Adipocyte (in vitro differentiated cells): ENCODE results near the gene ADPRHL1.
A peak's percentile ranks its signal among the peaks of the same experiment; 100 is the strongest.
"Not testable (repeated sequence)": the region's sequence is repeated elsewhere in the genome, so short reads cannot be mapped to it uniquely, and the experiment has no call there.

ENCODE experiments used
- DNase-seq: peaks from one replicate; pipeline ENCODE4 v3.0.0-alpha.2; 2015; ENCODE audit warnings: low read depth
- H3K27me3 ChIP-seq: replicated peaks from 2 replicates; pipeline ENCODE4 v1.7.0; 2013; ENCODE audit warnings: mild to moderate bottlenecking, low read length, moderate library complexity; ENCODE audit not compliant: control insufficient read depth, insufficient read depth
- H3K36me3 ChIP-seq: 2 replicates; pipeline ENCODE4 v1.7.0; 2013; ENCODE audit warnings: low read length, mild to moderate bottlenecking, moderate library complexity; ENCODE audit not compliant: control insufficient read depth, insufficient read depth, severe bottlenecking
- H3K4me1 ChIP-seq: 2 replicates; pipeline ENCODE4 v1.7.0; 2013; ENCODE audit warnings: mild to moderate bottlenecking, low read length, moderate library complexity; ENCODE audit not compliant: control insufficient read depth, insufficient read depth
- H3K4me3 ChIP-seq: 2 replicates; pipeline ENCODE4 v1.7.0; 2013; ENCODE audit warnings: mild to moderate bottlenecking, low read length, moderate library complexity
- H3K9ac ChIP-seq: 2 replicates; pipeline ENCODE4 v1.7.0; 2013; ENCODE audit warnings: mild to moderate bottlenecking, low read length, moderate library complexity
- H3K9me3 ChIP-seq: 2 replicates; pipeline ENCODE4 v1.7.0; 2013; ENCODE audit warnings: mild to moderate bottlenecking, low read length, moderate library complexity; ENCODE audit not compliant: control insufficient read depth

ADPRHL1 gene

GRCh38 chr13:113476811-113477210, 23.5 kb upstream of the ADPRHL1 start:
- H3K4me3 ChIP-seq = no peak overlapping the region
- no peaks in the 10 kb centered on the region for H3K27me3 ChIP-seq
- H3K4me1 ChIP-seq = no peaks in the 10 kb centered on the region
- DNase-seq = no peak
- H3K9ac ChIP-seq = no peak overlapping the region
- H3K36me3 ChIP-seq = peaks cover 59% of the 10 kb centered on the region
- no peaks in the 10 kb centered on the region for H3K9me3 ChIP-seq

- DNase-seq = no peak
- peaks cover 59% of the 10 kb centered on the region for H3K36me3 ChIP-seq
- H3K4me3 ChIP-seq = no peak overlapping the region
- H3K4me1 ChIP-seq = no peaks in the 10 kb centered on the region
- H3K9me3 ChIP-seq = no peaks in the 10 kb centered on the region
- H3K9ac ChIP-seq = no peak overlapping the region
- H3K27me3 ChIP-seq = no peaks in the 10 kb centered on the region
Measured at GRCh38 chr13:113475911-113476310, 22.6 kb upstream of the ADPRHL1 start.

- no peak for DNase-seq
- H3K27me3 ChIP-seq = no peaks in the 10 kb centered on the region
- H3K9ac ChIP-seq = no peak overlapping the region
- no peak overlapping the region for H3K4me3 ChIP-seq
- H3K9me3 ChIP-seq = no peaks in the 10 kb centered on the region
- no peaks in the 10 kb centered on the region for H3K4me1 ChIP-seq
- peaks cover 53% of the 10 kb centered on the region for H3K36me3 ChIP-seq
Measured at GRCh38 chr13:113475280-113475679, 22.0 kb upstream of the ADPRHL1 start.

DNA sequence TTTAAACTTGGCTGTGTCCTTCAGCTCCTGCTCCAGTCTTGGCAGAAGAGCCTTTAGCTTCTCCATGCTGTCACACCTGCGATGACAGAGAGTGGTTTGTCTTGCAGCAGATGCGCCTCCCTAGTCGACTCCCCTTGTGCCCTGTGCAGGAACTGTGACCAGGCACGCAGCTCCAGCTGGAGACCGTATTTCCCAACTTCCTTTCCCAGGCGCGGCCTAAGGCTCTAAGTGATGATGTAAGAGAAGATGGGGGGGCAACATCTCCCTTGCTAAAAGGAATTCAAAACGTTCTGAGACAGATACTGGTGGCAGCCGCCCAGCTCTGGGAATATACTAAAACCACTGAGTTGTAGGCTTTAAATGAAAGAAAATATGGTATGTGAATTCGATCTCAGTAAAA, 20.9 kb upstream of the ADPRHL1 start:
- H3K9me3 ChIP-seq = no peaks in the 10 kb centered on the region
- DNase-seq = peak; percentile 21
- peaks cover 43% of the 10 kb centered on the region for H3K36me3 ChIP-seq
- H3K9ac ChIP-seq = no peak overlapping the region
- H3K4me1 ChIP-seq = peaks cover 6% of the 10 kb centered on the region
- no peak overlapping the region for H3K4me3 ChIP-seq
- no peaks in the 10 kb centered on the region for H3K27me3 ChIP-seq

DNA sequence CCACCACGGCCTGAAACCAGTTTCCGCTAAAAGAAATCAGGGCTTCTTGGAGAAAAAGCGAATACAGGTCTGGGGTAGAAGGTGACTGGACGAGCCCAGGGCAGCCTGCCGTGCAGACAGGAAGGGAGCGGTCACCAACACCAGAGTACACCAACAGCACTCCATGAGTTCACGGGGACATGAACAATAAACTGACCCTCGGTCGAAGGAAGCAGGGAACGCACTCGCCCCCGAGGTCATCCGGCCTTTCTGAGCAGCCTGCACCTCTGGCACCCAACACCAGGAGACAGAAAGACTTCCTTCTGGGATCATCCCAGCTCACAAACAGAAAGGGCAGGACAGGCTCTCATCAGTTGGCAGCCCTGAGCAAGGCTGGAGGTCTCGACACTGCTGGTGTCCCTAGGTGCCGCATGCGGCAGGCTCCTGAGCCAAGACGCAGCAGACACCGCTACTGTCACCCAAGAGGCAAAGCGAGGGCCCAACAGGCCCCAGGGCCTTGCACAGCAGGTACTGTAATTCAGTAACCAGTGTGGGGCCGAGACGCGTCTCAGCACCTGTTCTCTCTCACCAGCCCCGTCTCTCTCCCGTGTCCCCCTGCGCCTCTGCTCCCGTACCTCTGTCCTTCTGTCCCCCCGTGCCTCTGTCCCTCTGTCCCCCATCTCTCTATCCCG, 19.2 kb upstream of the ADPRHL1 start:
- no peaks in the 10 kb centered on the region for H3K27me3 ChIP-seq
- peaks cover 34% of the 10 kb centered on the region for H3K36me3 ChIP-seq
- H3K9ac ChIP-seq = no peak overlapping the region
- no peak for DNase-seq
- H3K4me1 ChIP-seq = peaks cover 6% of the 10 kb centered on the region
- no peaks in the 10 kb centered on the region for H3K9me3 ChIP-seq
- H3K4me3 ChIP-seq = no peak overlapping the region

- H3K36me3 ChIP-seq = peaks cover 33% of the 10 kb centered on the region
Measured at GRCh38 chr13:113471844-113472243, 18.6 kb upstream of the ADPRHL1 start.

DNA sequence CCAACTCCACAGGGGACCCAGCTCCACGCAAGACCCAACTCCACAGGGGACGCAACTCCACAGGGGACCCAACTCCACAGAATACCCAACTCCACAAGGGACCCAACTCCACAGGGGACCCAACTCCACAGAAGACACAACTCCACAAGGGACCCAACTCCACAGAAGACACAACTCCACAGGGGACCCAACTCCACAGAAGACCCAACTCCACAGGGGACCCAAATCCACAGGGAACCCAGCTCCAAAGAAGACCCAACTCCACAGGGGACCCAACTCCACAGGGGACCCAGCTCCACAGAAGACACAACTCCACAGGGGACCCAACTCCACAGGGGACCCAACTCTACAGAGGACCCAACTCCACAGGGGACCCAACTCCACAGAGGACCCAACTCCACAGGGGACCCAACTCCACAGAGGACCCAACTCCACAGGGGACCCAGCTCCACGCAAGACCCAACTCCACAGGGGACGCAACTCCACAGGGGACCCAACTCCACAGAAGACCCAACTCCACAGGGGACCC, 17.4 kb upstream of the ADPRHL1 start:
- not testable (repeated sequence) for DNase-seq, H3K9ac ChIP-seq, H3K4me1 ChIP-seq, H3K9me3 ChIP-seq, H3K27me3 ChIP-seq, H3K4me3 ChIP-seq
- H3K36me3 ChIP-seq = peaks cover 28% of the 10 kb centered on the region

More at GRCh38 chr13:113471844-113472243, 18.6 kb upstream of the ADPRHL1 start:
- H3K4me1 ChIP-seq = peaks cover 6% of the 10 kb centered on the region
- DNase-seq = no peak
- H3K4me3 ChIP-seq = no peak overlapping the region
- no peaks in the 10 kb centered on the region for H3K9me3 ChIP-seq
- H3K27me3 ChIP-seq = no peaks in the 10 kb centered on the region
- no peak overlapping the region for H3K9ac ChIP-seq

DNA sequence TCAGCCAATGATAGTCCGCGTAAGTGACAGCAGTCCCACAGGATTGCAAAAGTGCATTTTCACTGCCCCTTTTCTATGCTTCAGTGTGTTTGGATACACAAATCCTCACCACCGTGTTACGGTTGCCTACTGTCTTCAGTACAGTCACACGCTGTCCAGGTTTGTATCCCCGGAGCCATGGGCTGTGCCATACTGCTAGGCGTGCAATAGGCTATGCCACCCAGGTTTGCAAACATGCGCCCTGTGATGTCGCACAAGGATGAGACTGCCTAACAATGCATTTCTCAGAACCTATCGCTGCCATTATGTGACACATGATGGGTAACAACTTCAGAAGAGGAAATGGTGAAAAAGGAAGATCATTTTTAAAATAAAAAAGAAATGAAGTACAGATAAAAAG, 16.8 kb upstream of the ADPRHL1 start:
- H3K27me3 ChIP-seq = no peaks in the 10 kb centered on the region
- H3K36me3 ChIP-seq = peaks cover 22% of the 10 kb centered on the region
- DNase-seq = no peak
- no peak overlapping the region for H3K4me3 ChIP-seq
- H3K9ac ChIP-seq = no peak overlapping the region
- no peaks in the 10 kb centered on the region for H3K9me3 ChIP-seq
- H3K4me1 ChIP-seq = peaks cover 6% of the 10 kb centered on the region

DNA sequence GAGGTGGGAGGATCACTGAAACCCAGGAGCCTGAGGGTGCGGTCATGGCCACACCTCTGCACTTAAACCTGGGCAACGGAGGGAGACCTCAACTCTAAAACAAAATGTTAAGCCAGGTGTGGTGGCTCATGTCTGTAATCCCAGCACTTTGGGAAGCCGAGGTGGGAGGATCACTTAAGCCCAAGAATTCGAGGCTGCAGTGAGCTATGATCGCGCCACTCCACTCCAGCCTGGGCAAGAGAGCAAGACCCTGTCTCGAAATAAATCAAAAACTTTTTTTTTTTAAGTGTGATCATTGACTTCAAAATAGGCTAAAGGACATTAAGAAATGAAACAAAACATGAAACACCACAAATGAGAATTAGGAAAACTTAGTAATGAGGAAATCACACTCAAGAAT, 16.3 kb upstream of the ADPRHL1 start:
- H3K4me1 ChIP-seq = peaks cover 6% of the 10 kb centered on the region
- H3K36me3 ChIP-seq = peaks cover 17% of the 10 kb centered on the region
- no peak for DNase-seq
- H3K9me3 ChIP-seq = no peaks in the 10 kb centered on the region
- no peaks in the 10 kb centered on the region for H3K27me3 ChIP-seq
- H3K9ac ChIP-seq = no peak overlapping the region
- H3K4me3 ChIP-seq = no peak overlapping the region

DNA sequence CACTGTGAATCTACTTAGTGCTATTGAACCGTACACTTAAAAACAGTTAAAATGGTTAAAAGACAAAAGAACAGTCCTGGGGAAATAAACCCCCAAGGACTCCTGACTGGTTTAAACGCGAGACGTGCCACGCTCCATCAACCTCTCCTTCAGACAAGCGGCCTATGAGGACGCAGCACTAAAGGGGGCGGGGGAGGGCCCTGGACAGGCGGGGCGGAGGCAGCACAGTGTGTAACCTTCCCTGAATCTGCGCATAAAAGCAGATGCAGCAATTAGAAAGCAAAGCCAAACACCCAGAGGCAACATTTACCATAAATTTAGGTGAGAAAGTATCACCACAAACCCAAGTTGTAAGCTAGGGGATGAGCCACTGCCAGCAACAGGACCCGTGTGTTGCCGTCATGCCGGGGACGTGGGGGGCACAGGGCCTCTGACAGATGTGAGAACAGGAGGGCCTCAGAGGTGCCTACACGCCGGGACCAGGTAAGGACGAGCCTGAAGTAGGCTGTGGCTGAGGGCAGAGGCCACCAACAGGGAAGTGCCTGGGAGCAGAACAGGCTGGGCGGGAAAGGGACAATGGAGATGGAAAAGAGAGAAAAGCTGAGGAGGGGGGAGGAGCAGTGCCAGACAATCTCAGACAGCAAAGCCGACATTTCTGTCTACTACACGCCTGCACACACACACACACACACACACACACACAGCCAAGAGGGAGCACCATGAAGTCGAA, 15.3 kb upstream of the ADPRHL1 start:
- H3K9me3 ChIP-seq = no peaks in the 10 kb centered on the region
- DNase-seq = no peak
- H3K36me3 ChIP-seq = peaks cover 17% of the 10 kb centered on the region

GRCh38 chr13:113468029-113468428, 14.7 kb upstream of the ADPRHL1 start:
- no peak for DNase-seq
- Histone ChIP-seq H3K9ac (no peak overlapping the region), H3K4me1 (peaks cover 6% of the 10 kb centered on the region), H3K36me3 (peaks cover 13% of the 10 kb centered on the region), H3K9me3 (no peaks in the 10 kb centered on the region), H3K4me3 (no peak overlapping the region), H3K27me3 (no peaks in the 10 kb centered on the region)

More for the DNA sequence above, 15.3 kb upstream of the ADPRHL1 start:
- Histone ChIP-seq H3K27me3 (no peaks in the 10 kb centered on the region), H3K4me3 (no peak overlapping the region), H3K4me1 (peaks cover 6% of the 10 kb centered on the region), H3K9ac (no peak overlapping the region)
